Activated naive CD4-positive, alpha-beta T cell treated with anti-CD3 and anti-CD28 coated beads, Interleukin-2, amount 50 U/mL, for 72 hours (primary cell): ENCODE measurements around the gene LTBP3. TPM values are rescaled to one million over a fixed set of nuclear protein-coding genes. Genes with fewer than 3 reads are reported as not detected.

Experiments used
- ATAC-seq, 2 donors: fragments of 150-1000 bp; cut with Tn5 transposase; 2 replicates each; pipeline ENCODE4 v1.10.0; 2021; ENCODE audit warnings: mild to moderate bottlenecking in 2 of 2, moderate library complexity in 2 of 2
- DNase-seq, 2 donors: peaks; one replicate each; pipeline ENCODE4 v3.0.0; 2021 to 2022; ENCODE audit warnings: low spot score in 2 of 2
- H3K27ac Mint-ChIP-seq, 2 donors: one replicate each; pipeline ENCODE4 v1.8.0; 2022; ENCODE audit warnings: mild to moderate bottlenecking in 2 of 2, mixed read lengths in 2 of 2
- H3K36me3 Mint-ChIP-seq, 2 donors: one replicate each; pipeline ENCODE4 v1.8.0; 2022; ENCODE audit warnings: mixed read lengths in 2 of 2
- H3K9me3 Mint-ChIP-seq, 2 donors: one replicate each; pipeline ENCODE4 v1.8.0; 2022; ENCODE audit warnings: mixed read lengths in 2 of 2
- total RNA-seq, 2 donors: library from RNA; stranded (reverse); gene quantifications; one replicate each; pipeline ENCODE4 v1.2.3, GENCODE V29; 2022

The LTBP3 gene
- total RNA-seq, 2 donors from 2014 or later = 66.6 to 90.4 TPM

- ATAC-seq (no peak), DNase-seq (no peak)
- H3K27ac Mint-ChIP-seq = peak overlapping the region; percentile 29 to 98
- no peaks in the 10 kb centered on the region for H3K9me3 Mint-ChIP-seq
- H3K36me3 Mint-ChIP-seq = peaks cover 0 to 6% of the 10 kb centered on the region in 2 donors
Observed at GRCh38 chr11:65491163-65491465, 67.0 kb downstream of the LTBP3 start.

GRCh38 chr11:65489706-65490320 lies 68.3 kb downstream of the LTBP3 start:
- Mint-ChIP-seq H3K36me3 (peaks cover 0 to 6% of the 10 kb centered on the region in 2 donors), H3K9me3 (no peaks in the 10 kb centered on the region), H3K27ac (peak overlapping the region in 1 of 2 donors; percentile 98)
- ATAC-seq (no peak), DNase-seq (no peak)

GRCh38 chr11:65489035-65489705 lies 69.0 kb downstream of the LTBP3 start:
- Mint-ChIP-seq H3K9me3 (no peaks in the 10 kb centered on the region), H3K27ac (peak overlapping the region in 1 of 2 donors; percentile 83), H3K36me3 (peaks cover 0 to under 1% of the 10 kb centered on the region in 2 donors)
- DNase-seq = no peak
- no peak for ATAC-seq

Other genes starting within 250 kb of the LTBP3 start
- gene CDC42EP2, start 243.5 kb downstream of the LTBP3 start, total RNA-seq = 1 to 10 TPM; 3.5 to 3.9 TPM
- 10 to 100 TPM; 75.3 to 79.4 TPM for gene DPF2, start 224.5 kb downstream of the LTBP3 start, total RNA-seq
- gene TIGD3, start 203.6 kb downstream of the LTBP3 start, total RNA-seq = 1 to 10 TPM in 1 of 2 donors, under 1 TPM in 1; 0.76 to 4.0 TPM
- gene SLC25A45, start 175.7 kb downstream of the LTBP3 start, total RNA-seq = 10 to 100 TPM in 1 of 2 donors, 1 to 10 TPM in 1; 9.7 to 18.5 TPM
- 10 to 100 TPM; 39.7 to 53.4 TPM for gene FRMD8, start 171.7 kb downstream of the LTBP3 start, total RNA-seq
- gene NEAT1, start 135.6 kb downstream of the LTBP3 start, total RNA-seq = 1,000 to 10,000 TPM in 1 of 2 donors, 100 to 1,000 TPM in 1; 836 to 2,329 TPM
- over 10,000 TPM in 1 of 2 donors, 1,000 to 10,000 TPM in 1; 7,127 to 16,609 TPM for gene MALAT1, start 59.3 kb downstream of the LTBP3 start, total RNA-seq
- gene SCYL1, start 33.3 kb downstream of the LTBP3 start, total RNA-seq = 10 to 100 TPM; 74.3 to 93.2 TPM
- gene ZNRD2, start 12.1 kb upstream of the LTBP3 start, total RNA-seq = 10 to 100 TPM; 35.9 to 44.3 TPM
- 10 to 100 TPM; 32.6 to 47.1 TPM for gene FAM89B, start 14.2 kb upstream of the LTBP3 start, total RNA-seq
- 100 to 1,000 TPM; 101 to 144 TPM for gene EHBP1L1, start 17.7 kb upstream of the LTBP3 start, total RNA-seq
- under 1 TPM; 0.66 to 0.74 TPM for gene KCNK7, start 37.4 kb upstream of the LTBP3 start, total RNA-seq
- gene MAP3K11, start 55.9 kb upstream of the LTBP3 start, total RNA-seq = 10 to 100 TPM; 73.6 to 76.5 TPM
- gene PCNX3, start 57.4 kb upstream of the LTBP3 start, total RNA-seq = 10 to 100 TPM; 34.8 to 48.1 TPM
- gene SIPA1, start 79.7 kb upstream of the LTBP3 start, total RNA-seq = 100 to 1,000 TPM; 185 to 203 TPM
- gene RELA, start 104.6 kb upstream of the LTBP3 start, total RNA-seq = 10 to 100 TPM; 81.7 to 97.8 TPM
- gene KAT5, start 153.9 kb upstream of the LTBP3 start, total RNA-seq = 100 to 1,000 TPM in 1 of 2 donors, 10 to 100 TPM in 1; 61.4 to 106 TPM
- gene RNASEH2C, start 162.4 kb upstream of the LTBP3 start, total RNA-seq = 10 to 100 TPM; 40.9 to 93.0 TPM
- 10 to 100 TPM; 10.6 to 25.9 TPM for gene AP5B1, start 222.6 kb upstream of the LTBP3 start, total RNA-seq
- 1 to 10 TPM in 1 of 2 donors, not detected in 1; 1.6 TPM for gene OVOL1, start 228.7 kb upstream of the LTBP3 start, total RNA-seq